Measurements from ENCODE around the gene PRPF19. TPM values are rescaled to one million over a fixed set of nuclear protein-coding genes. Genes with fewer than 3 reads are reported as not detected.

PRPF19 gene
- total RNA-seq, 1 experiment from 2014 or later, result 115 TPM

DNA sequence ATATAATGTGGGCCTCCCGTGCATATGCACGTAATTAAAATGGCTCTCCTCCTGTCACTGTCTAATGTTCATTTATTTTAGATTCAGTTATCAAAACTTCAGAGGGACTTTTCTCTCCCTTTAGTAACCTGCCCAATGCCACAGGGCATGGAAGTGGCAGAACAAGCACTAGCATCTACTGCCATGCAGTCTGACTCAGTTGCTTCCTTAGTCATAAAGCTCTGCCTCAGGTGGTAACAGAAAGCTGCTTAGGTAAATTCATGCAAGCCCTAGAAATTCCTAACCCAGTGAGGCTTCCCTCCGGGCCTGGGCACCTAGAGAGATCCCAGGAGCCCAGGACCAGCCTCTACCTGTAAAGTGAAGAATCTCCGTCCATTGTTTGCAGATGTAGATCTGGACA lies 8.9 kb downstream of the PRPF19 start:
- DNase-seq (ENCODE audit: unreplicated experiment), result no peak
- BruUV-seq (replicated peaks), result no TSS peak
- ChIA-PET CTCF (interaction anchor here (0.6 to 10.1 kb wide), 12 partner anchors 7 to 683 kb away, joined by 3 to 163 read pairs (median 4); no protein-coding TSS in a partner anchor), POLR2A (interaction anchor here (1.2 kb wide), 1 partner anchor 8 kb away, joined by 3 read pairs; the partner anchor contains the start of gene PRPF19)
- peaks cover 98% of the 10 kb centered on the region for H3K36me3 Mint-ChIP-seq (ENCODE audit: insufficient read depth, unreplicated experiment)
- no peak overlapping the region for H3K4me3 Mint-ChIP-seq (ENCODE audit: unreplicated experiment)
- intact Hi-C loops (cut with micrococcal nuclease), result no loop called here
- TF ChIP-seq, protein P1, sequence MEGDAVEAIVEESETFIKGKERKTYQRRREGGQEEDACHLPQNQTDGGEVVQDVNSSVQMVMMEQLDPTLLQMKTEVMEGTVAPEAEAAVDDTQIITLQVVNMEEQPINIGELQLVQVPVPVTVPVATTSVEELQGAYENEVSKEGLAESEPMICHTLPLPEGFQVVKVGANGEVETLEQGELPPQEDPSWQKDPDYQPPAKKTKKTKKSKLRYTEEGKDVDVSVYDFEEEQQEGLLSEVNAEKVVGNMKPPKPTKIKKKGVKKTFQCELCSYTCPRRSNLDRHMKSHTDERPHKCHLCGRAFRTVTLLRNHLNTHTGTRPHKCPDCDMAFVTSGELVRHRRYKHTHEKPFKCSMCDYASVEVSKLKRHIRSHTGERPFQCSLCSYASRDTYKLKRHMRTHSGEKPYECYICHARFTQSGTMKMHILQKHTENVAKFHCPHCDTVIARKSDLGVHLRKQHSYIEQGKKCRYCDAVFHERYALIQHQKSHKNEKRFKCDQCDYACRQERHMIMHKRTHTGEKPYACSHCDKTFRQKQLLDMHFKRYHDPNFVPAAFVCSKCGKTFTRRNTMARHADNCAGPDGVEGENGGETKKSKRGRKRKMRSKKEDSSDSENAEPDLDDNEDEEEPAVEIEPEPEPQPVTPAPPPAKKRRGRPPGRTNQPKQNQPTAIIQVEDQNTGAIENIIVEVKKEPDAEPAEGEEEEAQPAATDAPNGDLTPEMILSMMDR (IDR thresholded peaks at IDR 0.05; ENCODE audit: unreplicated experiment), result no peak
- no peaks in the 10 kb centered on the region for H3K27me3 Mint-ChIP-seq (ENCODE audit: insufficient read depth, unreplicated experiment)
- H3K4me1 Mint-ChIP-seq (ENCODE audit: insufficient read depth, unreplicated experiment), result no peaks in the 10 kb centered on the region
- H3K27ac Mint-ChIP-seq (ENCODE audit: low read depth, unreplicated experiment), result no peak overlapping the region
- no peaks in the 10 kb centered on the region for H3K9me3 Mint-ChIP-seq (ENCODE audit: unreplicated experiment)

DNA sequence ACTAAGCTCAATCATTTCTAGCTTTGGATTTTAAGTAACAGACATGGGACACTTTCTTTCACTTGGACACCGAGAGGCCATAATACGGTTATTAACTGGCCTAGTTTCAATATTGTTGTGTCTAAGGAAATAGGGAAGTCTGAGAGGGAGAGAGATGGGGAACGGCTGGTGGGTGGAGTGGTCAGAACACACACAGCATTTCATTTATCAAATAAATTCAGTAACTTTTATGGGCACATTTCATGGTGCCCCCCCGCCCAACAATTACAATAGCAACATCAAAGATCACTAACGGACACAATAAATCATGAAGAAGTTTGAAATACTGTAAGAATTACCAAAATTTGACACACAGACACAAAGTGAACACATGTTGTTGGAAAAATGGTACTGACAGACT lies 10.7 kb downstream of the PRPF19 start:
- Mint-ChIP-seq H3K4me3 (ENCODE audit: unreplicated experiment) (no peak overlapping the region), H3K27me3 (ENCODE audit: insufficient read depth, unreplicated experiment) (no peaks in the 10 kb centered on the region), H3K27ac (ENCODE audit: low read depth, unreplicated experiment) (no peak overlapping the region), H3K36me3 (ENCODE audit: insufficient read depth, unreplicated experiment) (peaks cover 98% of the 10 kb centered on the region), H3K9me3 (ENCODE audit: unreplicated experiment) (no peaks in the 10 kb centered on the region), H3K4me1 (ENCODE audit: insufficient read depth, unreplicated experiment) (no peaks in the 10 kb centered on the region)
- ChIA-PET POLR2A (interaction anchor here (1.4 to 1.8 kb wide), 3 partner anchors 9 to 116 kb away, joined by 3 to 5 read pairs (median 3); partner anchors contain the start of gene TMEM109), CTCF (interaction anchor here (1.8 to 3.9 kb wide), 3 partner anchors 9 to 234 kb away, joined by 5 to 15 read pairs (median 6); no protein-coding TSS in a partner anchor)
- no TSS peak for BruUV-seq (replicated peaks)
- DNase-seq (ENCODE audit: unreplicated experiment), result no peak
- TF ChIP-seq, protein P1 (IDR thresholded peaks at IDR 0.05; ENCODE audit: unreplicated experiment), result no peak
- intact Hi-C loops (cut with micrococcal nuclease), result no loop called here

DNA sequence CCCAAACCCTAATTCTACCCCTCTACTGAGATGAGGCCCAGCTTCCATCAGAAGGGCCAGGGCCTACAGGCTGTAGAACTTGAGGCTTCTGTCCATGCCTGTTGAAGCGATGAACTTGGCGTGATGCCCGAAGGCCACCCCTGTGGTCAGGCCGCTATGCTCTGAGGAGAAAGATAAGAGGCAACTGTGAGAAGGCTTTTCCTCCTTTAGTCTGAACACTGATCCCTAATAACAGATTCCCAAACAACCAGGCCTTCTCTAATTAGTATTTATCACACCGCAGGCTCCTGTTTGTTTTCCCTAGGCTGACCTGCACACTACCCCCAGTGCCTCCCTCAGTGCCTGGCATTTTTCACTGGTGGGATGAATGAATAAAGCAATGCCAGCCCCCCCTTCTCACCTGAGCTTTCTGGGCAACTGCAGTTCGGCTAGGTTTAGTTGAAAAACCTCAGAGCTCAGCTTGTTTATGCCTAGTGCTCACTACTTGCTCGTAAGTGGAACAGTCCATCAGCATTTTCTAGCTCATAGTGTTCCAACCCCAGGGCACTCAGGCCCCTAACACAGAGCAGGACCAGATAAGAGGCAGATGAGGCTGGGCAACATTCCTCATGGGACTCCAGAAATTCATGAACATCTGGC lies 15.2 kb downstream of the PRPF19 start:
- Mint-ChIP-seq H3K4me3 (ENCODE audit: unreplicated experiment) (no peak overlapping the region), H3K36me3 (ENCODE audit: insufficient read depth, unreplicated experiment) (peaks cover 73% of the 10 kb centered on the region), H3K9me3 (ENCODE audit: unreplicated experiment) (no peaks in the 10 kb centered on the region), H3K4me1 (ENCODE audit: insufficient read depth, unreplicated experiment) (no peaks in the 10 kb centered on the region), H3K27me3 (ENCODE audit: insufficient read depth, unreplicated experiment) (no peaks in the 10 kb centered on the region), H3K27ac (ENCODE audit: low read depth, unreplicated experiment) (no peak overlapping the region)
- no TSS peak for BruUV-seq (replicated peaks)
- ChIA-PET CTCF (interaction anchor here (0.6 to 5.3 kb wide), 5 partner anchors 10 to 386 kb away, joined by 3 to 47 read pairs (median 4); no protein-coding TSS in a partner anchor), POLR2A (interaction anchor here (0.6 to 1.3 kb wide), 5 partner anchors 10 to 300 kb away, joined by 3 to 4 read pairs (median 3); no protein-coding TSS in a partner anchor)
- TF ChIP-seq, protein P1 (IDR thresholded peaks at IDR 0.05; ENCODE audit: unreplicated experiment), result no peak
- DNase-seq (ENCODE audit: unreplicated experiment), result no peak
- intact Hi-C loops (cut with micrococcal nuclease), result no loop called here

DNA sequence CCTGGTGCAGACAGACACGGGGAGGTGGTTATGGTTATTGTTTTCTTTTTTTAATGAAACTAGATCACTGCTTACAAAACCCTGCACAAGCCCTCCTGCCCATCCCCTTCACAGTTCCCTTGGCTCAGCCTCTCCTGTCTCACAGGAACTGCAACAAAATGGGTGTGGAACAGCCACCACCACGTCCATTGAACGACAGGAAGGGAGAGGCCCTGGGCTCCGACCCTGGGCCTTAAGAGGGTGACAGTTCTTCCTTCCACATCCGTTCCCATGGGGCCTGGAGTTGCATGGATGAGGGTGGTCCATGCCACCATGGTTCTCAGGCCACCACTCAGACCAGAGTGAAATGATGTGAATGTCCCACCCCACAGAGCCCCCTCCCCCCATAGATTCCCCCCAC lies 15.7 kb downstream of the PRPF19 start:
- no peaks in the 10 kb centered on the region for H3K27me3 Mint-ChIP-seq (ENCODE audit: insufficient read depth, unreplicated experiment)
- H3K27ac Mint-ChIP-seq (ENCODE audit: low read depth, unreplicated experiment), result no peak overlapping the region
- no peaks in the 10 kb centered on the region for H3K9me3 Mint-ChIP-seq (ENCODE audit: unreplicated experiment)
- no peaks in the 10 kb centered on the region for H3K4me1 Mint-ChIP-seq (ENCODE audit: insufficient read depth, unreplicated experiment)
- no TSS peak for BruUV-seq (replicated peaks)
- no peak for DNase-seq (ENCODE audit: unreplicated experiment)
- intact Hi-C loops (cut with micrococcal nuclease), result no loop called here
- TF ChIP-seq, protein P1 (IDR thresholded peaks at IDR 0.05; ENCODE audit: unreplicated experiment), result no peak
- no peak overlapping the region for H3K4me3 Mint-ChIP-seq (ENCODE audit: unreplicated experiment)
- peaks cover 68% of the 10 kb centered on the region for H3K36me3 Mint-ChIP-seq (ENCODE audit: insufficient read depth, unreplicated experiment)
- CTCF ChIA-PET, result interaction anchor here (0.7 to 5.3 kb wide), 5 partner anchors 8 to 238 kb away, joined by 3 to 47 read pairs (median 4); no protein-coding TSS in a partner anchor
- POLR2A ChIA-PET, result interaction anchor here (0.6 to 1.1 kb wide), 3 partner anchors 15 to 301 kb away, joined by 3 to 4 read pairs (median 4); no protein-coding TSS in a partner anchor
